ENCODE data around the gene ZFP1.
"Not testable (repeated sequence)": the region's sequence is repeated elsewhere in the genome, so short reads cannot be mapped to it uniquely, and the experiment has no call there.

- TF ChIP-seq CTCF (conservative IDR thresholded peaks at IDR 0.05; ENCODE audit: low read length); EZH2phosphoT487 (IDR thresholded peaks at IDR 0.05; ENCODE audit: borderline replicate concordance, low read depth, low read length): not testable (repeated sequence)
These were observed 57.1 kb downstream of the ZFP1 start for GRCh38 chr16:75205438-75205837.
